ENCODE measurements around the gene WNK2.

Gene WNK2

DNA sequence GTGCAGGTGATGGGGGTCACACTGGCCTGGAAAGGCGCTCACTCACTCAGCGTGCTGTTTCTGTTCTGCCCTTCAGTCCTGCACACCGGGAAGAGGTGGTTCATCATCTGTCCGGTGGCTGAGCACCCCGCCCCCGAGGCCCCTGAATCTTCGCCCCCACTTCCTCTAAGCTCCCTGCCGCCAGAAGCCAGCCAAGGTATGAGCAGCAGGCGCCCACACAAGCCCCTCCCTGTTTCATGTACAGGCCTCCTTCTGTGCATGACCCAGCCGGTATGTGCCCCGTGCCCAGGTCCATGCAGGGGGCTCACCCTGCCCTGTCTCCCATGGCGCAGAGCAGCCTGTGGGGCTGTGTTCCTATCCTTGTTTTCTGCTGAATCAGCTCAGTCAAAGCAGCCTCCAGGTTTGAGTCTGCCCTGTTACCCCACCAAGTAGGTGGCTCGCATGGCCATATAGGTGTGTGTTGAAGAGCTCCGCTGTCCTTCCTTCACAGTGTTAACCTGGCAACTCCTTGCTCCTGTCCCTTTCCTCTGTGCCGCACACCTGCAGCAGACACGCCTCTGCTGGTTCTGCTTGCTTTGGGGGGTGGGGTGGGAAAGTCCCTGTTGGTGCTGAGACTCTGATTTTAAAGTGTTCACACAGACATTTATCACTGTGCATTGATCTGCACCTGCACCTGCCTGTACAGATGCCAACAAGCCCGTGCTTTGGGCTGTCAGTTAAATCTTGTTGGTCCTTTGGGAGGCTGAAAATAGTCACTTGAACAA, 84.8 kb downstream of the WNK2 start:
- peak; percentile 49 for DNase-seq

GRCh38 chr9:93270976-93271375, 87.0 kb downstream of the WNK2 start:
- DNase-seq, result no peak

- DNase-seq, result no peak
Measured at GRCh38 chr9:93276973-93277372, 93.0 kb downstream of the WNK2 start.

- no peak for DNase-seq
Measured at GRCh38 chr9:93278144-93278543, 94.2 kb downstream of the WNK2 start.

- no peak for DNase-seq
Measured at GRCh38 chr9:93280661-93281259, 96.8 kb downstream of the WNK2 start.

DNA sequence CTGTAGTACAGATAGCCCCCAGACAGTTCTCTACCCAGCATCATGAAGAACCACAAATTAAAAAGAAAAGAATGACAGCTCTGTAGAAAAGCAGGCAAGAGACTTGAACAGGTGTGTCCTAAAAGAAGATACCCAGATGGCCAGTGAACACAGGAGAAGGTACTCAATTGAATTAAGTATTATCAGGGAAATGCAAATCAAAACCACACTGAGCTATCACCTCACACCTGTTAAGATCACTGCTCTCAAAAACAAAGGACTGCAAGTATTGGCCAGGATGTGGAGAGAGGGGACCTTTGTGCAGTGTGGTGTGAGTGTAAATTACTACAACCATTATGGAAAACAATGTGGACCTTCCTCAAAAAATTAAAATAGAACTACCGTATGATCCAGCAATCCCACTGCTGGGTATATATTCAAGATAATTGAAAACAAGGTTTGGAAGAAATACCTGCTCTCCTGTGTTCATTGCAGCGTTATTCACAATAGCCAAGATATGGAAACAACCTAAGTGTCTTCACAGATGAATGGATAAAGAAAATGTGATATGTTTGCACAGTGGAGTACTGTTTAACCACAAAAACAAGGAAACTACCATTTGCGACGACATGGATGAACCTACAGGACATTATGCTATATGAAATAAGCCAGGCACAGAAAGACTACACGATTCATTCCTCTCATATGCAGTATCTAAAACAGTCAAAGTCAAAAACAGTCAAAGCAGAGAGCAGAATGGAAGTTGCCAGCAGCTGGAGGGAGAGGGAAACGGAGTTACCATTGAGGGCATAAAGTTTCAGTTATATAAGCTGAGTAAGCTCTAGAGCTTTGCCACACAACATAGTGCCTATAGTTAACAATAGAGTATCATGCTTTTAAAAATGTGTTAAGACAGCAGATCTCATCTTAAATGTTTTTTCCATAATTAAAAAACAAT, 102.6 kb downstream of the WNK2 start:
- DNase-seq, result no peak

GRCh38 chr9:93287189-93287552, 103.2 kb downstream of the WNK2 start:
- no peak for DNase-seq

DNA sequence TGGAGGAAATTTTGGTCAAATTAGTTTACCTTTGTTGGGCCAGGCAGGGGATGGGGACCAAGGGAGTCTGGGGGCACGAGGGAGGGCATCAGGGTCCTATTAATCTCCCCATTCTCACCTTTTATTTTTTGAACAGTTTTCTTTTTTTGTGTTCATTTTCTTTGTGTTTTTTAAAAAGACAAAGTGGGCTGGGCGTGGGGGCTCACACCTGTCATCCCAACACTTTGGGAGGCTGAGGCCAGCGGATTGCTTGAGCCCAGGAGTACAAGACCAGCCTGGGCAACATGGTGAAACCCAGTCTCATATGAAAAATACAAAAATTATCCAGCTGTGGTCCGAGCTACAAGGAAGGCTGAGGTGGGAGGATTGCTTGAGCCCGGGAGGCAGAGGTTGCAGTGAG, 103.7 kb downstream of the WNK2 start:
- no peak for DNase-seq

DNA sequence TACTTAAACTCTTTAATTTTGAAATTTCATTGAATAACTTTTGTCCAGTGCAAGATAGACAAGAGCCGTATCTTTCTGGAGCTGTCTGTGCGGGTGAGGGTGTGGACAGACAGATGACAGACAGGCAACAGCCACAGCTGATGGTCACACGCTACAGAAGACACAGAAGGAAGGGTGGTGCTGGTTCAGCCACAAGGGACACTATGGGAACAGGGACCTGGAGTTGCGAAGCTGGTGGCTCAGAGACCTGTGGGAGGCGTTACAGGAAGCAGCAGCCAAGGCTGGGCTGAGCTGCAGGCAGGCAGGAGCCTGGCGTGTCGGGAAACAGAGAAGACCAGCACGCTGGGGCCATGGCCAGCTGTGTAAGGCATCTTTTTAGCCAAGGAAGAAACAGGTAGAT, 104.4 kb downstream of the WNK2 start:
- no peak for DNase-seq

GRCh38 chr9:93288891-93289883, 105.2 kb downstream of the WNK2 start:
- no peak for DNase-seq

DNA sequence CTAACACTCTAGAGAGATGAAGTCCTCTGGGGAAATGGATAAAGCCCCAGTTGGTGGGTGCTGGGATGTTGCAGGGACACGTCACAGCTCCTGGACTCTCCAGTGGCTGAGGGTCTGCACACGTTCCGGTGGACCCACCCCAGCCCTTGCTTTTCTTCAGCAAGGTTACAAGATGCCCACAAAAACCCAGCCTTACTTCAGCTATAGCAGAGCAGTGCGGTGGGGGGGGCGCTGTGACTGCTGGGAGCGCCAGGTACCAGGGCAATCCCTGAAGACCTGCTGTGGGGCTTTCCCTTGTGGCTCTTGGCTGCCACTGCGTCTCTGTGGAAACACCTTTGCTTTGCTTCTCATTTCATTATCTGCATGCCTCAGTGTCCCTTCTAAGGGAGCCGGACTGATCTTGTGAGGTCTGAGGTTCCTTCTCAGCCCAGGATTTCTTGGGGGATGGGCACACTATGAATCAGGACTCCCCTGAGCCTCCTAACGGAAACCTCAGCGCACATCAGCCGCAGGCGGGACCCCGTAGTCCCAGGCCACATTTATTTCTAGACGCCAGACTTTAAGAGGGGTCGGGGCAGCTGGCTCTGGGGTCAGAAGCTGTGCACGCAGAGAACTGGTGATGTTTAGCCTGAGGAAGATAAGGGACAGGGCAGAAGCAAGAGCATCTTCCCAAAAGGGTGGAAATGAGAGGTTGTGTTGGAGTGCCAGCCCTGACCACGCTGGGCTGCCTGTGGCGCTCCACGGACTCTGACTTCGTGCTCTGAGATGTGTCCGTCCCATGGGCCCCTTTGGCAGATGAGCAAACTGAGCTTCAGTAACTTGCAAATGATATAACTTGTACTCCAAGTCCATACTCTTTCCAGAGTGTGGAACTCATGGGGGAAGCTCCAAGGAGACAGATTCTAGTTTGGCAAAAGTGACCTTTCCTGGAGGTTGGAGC, 106.8 kb downstream of the WNK2 start:
- no peak for DNase-seq

- no peak for DNase-seq
Measured at GRCh38 chr9:93291536-93292287, 107.8 kb downstream of the WNK2 start.

DNA sequence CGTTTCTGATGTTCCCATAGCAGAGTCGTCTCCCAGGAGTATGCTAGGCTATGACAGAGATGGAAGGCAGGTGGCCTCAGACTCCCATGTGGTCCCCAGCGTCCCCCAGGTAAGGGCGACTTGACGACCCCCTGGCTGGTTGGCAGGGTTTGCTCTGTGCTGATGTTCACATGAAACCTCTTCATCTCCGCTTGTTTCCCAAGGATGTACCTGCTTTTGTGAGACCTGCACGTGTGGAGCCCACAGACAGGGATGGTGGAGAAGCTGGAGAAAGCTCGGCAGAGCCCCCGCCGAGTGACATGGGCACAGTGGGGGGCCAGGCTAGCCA, 108.3 kb downstream of the WNK2 start:
- no peak for DNase-seq

DNA sequence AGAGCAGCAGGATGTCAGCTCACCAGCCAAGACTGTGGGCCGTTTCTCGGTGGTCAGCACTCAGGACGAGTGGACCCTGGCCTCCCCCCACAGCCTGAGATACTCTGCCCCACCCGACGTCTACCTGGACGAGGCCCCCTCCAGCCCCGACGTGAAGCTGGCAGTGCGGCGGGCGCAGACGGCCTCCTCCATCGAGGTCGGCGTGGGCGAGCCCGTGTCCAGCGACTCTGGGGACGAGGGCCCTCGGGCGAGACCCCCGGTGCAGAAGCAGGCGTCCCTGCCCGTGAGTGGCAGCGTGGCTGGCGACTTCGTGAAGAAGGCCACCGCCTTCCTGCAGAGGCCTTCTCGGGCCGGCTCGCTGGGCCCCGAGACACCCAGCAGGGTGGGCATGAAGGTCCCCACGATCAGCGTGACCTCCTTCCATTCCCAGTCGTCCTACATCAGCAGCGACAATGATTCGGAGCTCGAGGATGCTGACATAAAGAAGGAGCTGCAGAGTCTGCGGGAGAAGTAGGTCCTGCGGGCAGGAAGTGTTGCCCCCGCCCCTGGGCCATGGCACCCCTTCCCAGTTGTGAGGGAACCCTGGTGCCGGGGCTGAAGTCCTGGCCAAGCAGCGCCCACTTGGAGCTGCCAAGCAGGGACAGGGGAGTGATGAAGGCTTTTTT, 108.9 kb downstream of the WNK2 start:
- no peak for DNase-seq

DNA sequence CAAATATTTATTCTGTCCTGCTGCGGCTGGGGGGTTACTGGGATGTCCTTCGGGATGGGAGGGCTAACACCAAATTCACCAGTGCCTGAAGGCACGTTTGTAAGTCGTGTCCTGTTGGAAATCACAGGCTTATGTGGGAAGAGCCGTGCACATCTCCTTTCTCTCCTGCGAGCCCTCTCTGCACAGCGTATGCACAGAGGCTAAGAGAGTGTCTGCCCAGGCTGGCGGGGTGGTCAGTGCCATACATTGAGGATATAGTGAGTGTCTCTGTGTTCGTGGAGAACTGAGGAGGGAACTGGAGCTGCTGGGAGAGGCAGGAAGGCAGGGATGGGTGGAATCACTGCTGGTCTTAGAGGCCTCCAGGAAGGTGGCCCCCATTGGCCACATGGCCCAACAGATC, 110.1 kb downstream of the WNK2 start:
- DNase-seq, result no peak

DNA sequence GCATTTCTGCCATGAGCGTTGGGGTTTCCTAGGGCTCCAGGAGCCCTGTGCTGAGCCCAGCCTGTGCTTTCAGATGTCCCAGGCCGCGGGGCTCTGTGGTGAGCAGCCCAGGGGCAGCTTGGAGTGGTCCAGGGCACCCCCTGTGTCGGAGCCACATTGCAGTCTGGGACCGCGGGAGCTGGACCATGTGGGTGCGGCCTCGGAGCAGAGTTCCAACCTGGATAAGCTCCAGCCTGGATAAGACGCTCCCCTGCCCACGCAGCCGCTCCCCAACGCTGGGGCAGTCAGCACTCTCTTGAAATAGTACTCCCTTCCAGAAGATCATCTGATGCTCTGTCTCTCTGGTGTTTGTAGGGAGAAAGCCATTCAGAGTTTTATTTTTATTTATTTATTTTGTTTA, 111.1 kb downstream of the WNK2 start:
- no peak for DNase-seq

- no peak for DNase-seq
Measured at GRCh38 chr9:93295456-93296076, 111.6 kb downstream of the WNK2 start.

- no peak for DNase-seq
Measured at GRCh38 chr9:93296889-93297480, 113.0 kb downstream of the WNK2 start.
